ENCODE data around the gene MDM2. TPM values are rescaled to one million over a fixed set of nuclear protein-coding genes. Genes with fewer than 3 reads are reported as not detected.

MDM2 gene
- total and polyA plus RNA-seq, 2 of the 13 experiments (the other 11 are each of a cell fraction or from before 2014, with no cell fraction given) = 29.3 to 314 TPM

- peak; percentile 81 for TF ChIP-seq YEATS4 (CRISPR knock-in tag; IDR thresholded peaks at IDR 0.05; ENCODE audit: borderline replicate concordance)
- TF ChIP-seq HNRNPLL (IDR thresholded peaks at IDR 0.05; ENCODE audit: low read depth, low read length, poor library complexity, severe bottlenecking) = peak; percentile 79
- TF ChIP-seq HCFC1 (IDR thresholded peaks at IDR 0.05; ENCODE audit: low read depth, low read length) = no peak
- TF ChIP-seq PITX1 (CRISPR knock-in tag; IDR thresholded peaks at IDR 0.05) = peak; percentile 84; the same call in 1 of the 2 replicates
- 0 out of 2 replicates have a peak, but pooled peaks have one; percentile 55 for TF ChIP-seq KDM4B (CRISPR knock-in tag; IDR thresholded peaks at IDR 0.05)
- no peak for TF ChIP-seq JUN (CRISPR knock-in tag; IDR thresholded peaks at IDR 0.05)
- TF ChIP-seq SMC3 (IDR thresholded peaks at IDR 0.05; ENCODE audit: low read length) = no peak
- TF ChIP-seq ZNF256 (CRISPR knock-in tag; conservative IDR thresholded peaks at IDR 0.05) = 0 out of 2 replicates have a peak, but pooled peaks have one; percentile 27
- TF ChIP-seq ZNF513 (CRISPR knock-in tag; conservative IDR thresholded peaks at IDR 0.05) = no peak
- TF ChIP-seq TGIF2 (CRISPR knock-in tag; IDR thresholded peaks at IDR 0.05) = peak; percentile 89
- TF ChIP-seq ZNF432 (CRISPR knock-in tag; IDR thresholded peaks at IDR 0.05; ENCODE audit: borderline replicate concordance) = no peak
- TF ChIP-seq, protein P1, sequence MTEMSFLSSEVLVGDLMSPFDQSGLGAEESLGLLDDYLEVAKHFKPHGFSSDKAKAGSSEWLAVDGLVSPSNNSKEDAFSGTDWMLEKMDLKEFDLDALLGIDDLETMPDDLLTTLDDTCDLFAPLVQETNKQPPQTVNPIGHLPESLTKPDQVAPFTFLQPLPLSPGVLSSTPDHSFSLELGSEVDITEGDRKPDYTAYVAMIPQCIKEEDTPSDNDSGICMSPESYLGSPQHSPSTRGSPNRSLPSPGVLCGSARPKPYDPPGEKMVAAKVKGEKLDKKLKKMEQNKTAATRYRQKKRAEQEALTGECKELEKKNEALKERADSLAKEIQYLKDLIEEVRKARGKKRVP (CRISPR knock-in tag; IDR thresholded peaks at IDR 0.05) = 0 out of 4 replicates have a peak, but pooled peaks of 1 of the 2 experiments have one; percentile 44
- TF ChIP-seq ZNF234 (CRISPR knock-in tag; conservative IDR thresholded peaks at IDR 0.05) = no peak
- peak; percentile 48; the same call in 1 of the 2 replicates for TF ChIP-seq HMG20B (CRISPR knock-in tag; conservative IDR thresholded peaks at IDR 0.05)
- TF ChIP-seq ZNF569 (CRISPR knock-in tag; IDR thresholded peaks at IDR 0.05; ENCODE audit: borderline replicate concordance) = no peak
- TF ChIP-seq ZFYVE20 (CRISPR knock-in tag; IDR thresholded peaks at IDR 0.05; ENCODE audit: borderline replicate concordance, low read depth) = no peak
- no peak for TF ChIP-seq SP2 (CRISPR knock-in tag; IDR thresholded peaks at IDR 0.05)
- peak; percentile 53 for TF ChIP-seq KMT2B (CRISPR knock-in tag; IDR thresholded peaks at IDR 0.05)
- TF ChIP-seq RBFOX2 (IDR thresholded peaks at IDR 0.05; ENCODE audit: low read depth, low read length) = peak; percentile 77
- peak; percentile 87 for TF ChIP-seq POGZ (CRISPR knock-in tag; IDR thresholded peaks at IDR 0.05)
- TF ChIP-seq PLRG1 (conservative IDR thresholded peaks at IDR 0.05) = no peak
- TF ChIP-seq ZNF557 (CRISPR knock-in tag; IDR thresholded peaks at IDR 0.05) = no peak
- TF ChIP-seq RELA (CRISPR knock-in tag; IDR thresholded peaks at IDR 0.05) = no peak
- peak; percentile 20; the same call in 1 of the 2 replicates for TF ChIP-seq ZBTB33 (CRISPR knock-in tag; IDR thresholded peaks at IDR 0.05)
Measured at GRCh38 chr12:68804657-68805591, 3.1 kb upstream of the MDM2 start (continued).

Measured in HepG2 (cell line).